ENCODE results near the gene DNMT3A. TPM values are rescaled to one million over a fixed set of nuclear protein-coding genes. Genes with fewer than 3 reads are reported as not detected.

The DNMT3A gene
- total and polyA plus RNA-seq, 2 of the 8 experiments (the other 6 are each of a cell fraction or from before 2014, with no cell fraction given): 33.6 to 178 TPM

- H3K18ac ChIP-seq (ENCODE audit: extremely low read depth, low read length): peak overlapping the region; percentile 87
- peaks cover 7% of the 10 kb centered on the region; the same call in 1 of the 2 replicates for H3K23me2 ChIP-seq (ENCODE audit: low read depth, low read length)
- no peak overlapping the region for H2AK5ac ChIP-seq (ENCODE audit: low read depth, low read length)
- no peak overlapping the region for H3K23ac ChIP-seq (ENCODE audit: insufficient read length)
- H3K27me3 ChIP-seq (replicated peaks in 1 of 4; ENCODE audit: control insufficient read depth in 3 of 4, extremely low read depth in 1 of 4, insufficient read depth in 3 of 4, low read length in 3 of 4): no peaks in the 10 kb centered on the region
- H4K91ac ChIP-seq (replicated peaks; ENCODE audit: insufficient read length, low read length): peak overlapping the region; percentile 76
- H2BK12ac ChIP-seq (ENCODE audit: low read depth, low read length): peak overlapping the region; percentile 82; the same call in 1 of the 2 replicates
- no peak overlapping the region for H4K5ac ChIP-seq (ENCODE audit: insufficient read length, low read depth, low read length)
- no peaks in the 10 kb centered on the region for H3K9me3 ChIP-seq (ENCODE audit: insufficient read depth in 2 of 2, low read depth in 1 of 2, low read length in 1 of 2)
- H2BK15ac ChIP-seq (ENCODE audit: low read length): 0 out of 2 replicates have a peak overlapping the region, but pooled peaks have one; percentile 46
- peak overlapping the region; percentile 83; the same call in 1 of the 2 replicates for H2BK5ac ChIP-seq (ENCODE audit: low read depth, low read length)
- H3K4me2 ChIP-seq (ENCODE audit: insufficient read depth in 1 of 2, low read depth in 2 of 2, low read length in 2 of 2): peak overlapping the region; percentile 50 to 63
- no peak overlapping the region for H3K14ac ChIP-seq (ENCODE audit: insufficient read length)
- ChIA-PET POLR2A (ENCODE audit: partially characterized antibody) (interaction anchor here (1.0 to 5.1 kb wide), 13 partner anchors 9 to 63 kb away, joined by 3 to 37 read pairs (median 7); no protein-coding TSS in a partner anchor), CTCF (ENCODE audit: partially characterized antibody) (interaction anchor here (0.7 to 6.9 kb wide), 24 partner anchors 9 to 415 kb away, joined by 3 to 53 read pairs (median 7); no protein-coding TSS in a partner anchor)
- H3K56ac ChIP-seq (replicated peaks; ENCODE audit: insufficient read length, low read depth, low read length): no peak overlapping the region
- peak overlapping the region; percentile 72; the same call in 1 of the 2 replicates for H2BK20ac ChIP-seq (ENCODE audit: low read length)
- H3K4ac ChIP-seq (replicated peaks; ENCODE audit: insufficient read length, low read depth, low read length): peak overlapping the region; percentile 23
- FAIRE-seq: no peak
- H4K8ac ChIP-seq (ENCODE audit: extremely low read depth, insufficient read depth, low read length): peak overlapping the region; percentile 91
- peaks cover 3 to 33% (median 16%) of the 10 kb centered on the region in 4 experiments for H3K4me1 ChIP-seq (replicated peaks in 1 of 4; ENCODE audit: control insufficient read depth in 3 of 4, insufficient read depth in 4 of 4, low read length in 3 of 4)
- H2BK120ac ChIP-seq (replicated peaks; ENCODE audit: low read depth, low read length): peak overlapping the region; percentile 13
- peak overlapping the region; percentile 43; the same call in 1 of the 2 replicates for H2AFZ ChIP-seq (ENCODE audit: low read length)
- H3K9ac ChIP-seq (replicated peaks in 1 of 4; ENCODE audit: extremely low read depth in 1 of 4, low read depth in 3 of 4, low read length in 3 of 4): peak overlapping the region in 2 of 4 experiments; percentile 38 to 44; a peak in 4 of 7 replicates
- H3K79me2 ChIP-seq (ENCODE audit: control insufficient read depth in 1 of 2, insufficient read depth in 2 of 2, low read length in 2 of 2): no peaks in the 10 kb centered on the region
- no peaks in the 10 kb centered on the region for H3K36me3 ChIP-seq (ENCODE audit: control insufficient read depth in 2 of 4, insufficient read depth in 4 of 4, low read length in 3 of 4)
- H3K4me3 ChIP-seq (ENCODE audit: extremely low read depth in 1 of 4, insufficient read depth in 2 of 4, low read depth in 3 of 4, low read length in 4 of 4): peak overlapping the region; percentile 13 to 59 (median 26); a peak in 6 of 8 replicates
- no peaks in the 10 kb centered on the region for H4K20me1 ChIP-seq (replicated peaks in 1 of 2; ENCODE audit: control insufficient read depth in 1 of 2, insufficient read depth in 2 of 2, low read length in 2 of 2)
- H3K27ac ChIP-seq (ENCODE audit: low read depth, low read length): no peak overlapping the region
- WGBS, 2 experiments (ENCODE audit: extremely low coverage in 1 of 2, insufficient coverage in 1 of 2, insufficient read length in 1 of 2, insufficient replicate concordance in 2 of 2, low coverage in 1 of 2, low lambda C conversion rate in 2 of 2, missing lambda C conversion rate in 1 of 2): 18% methylated on average over 48 of the region's 60 CpGs; no CpG with 5 or more reads in 1 of the 2 experiments
- DNase-seq (ENCODE audit: low read depth in 1 of 2, low spot score in 2 of 2): peak in 1 of 2 experiments; percentile 94
- H3K79me1 ChIP-seq (ENCODE audit: low read depth, low read length): no peaks in the 10 kb centered on the region
- TF ChIP-seq JUND (IDR thresholded peaks at IDR 0.05; ENCODE audit: low read length) (no peak), TAF1 (IDR thresholded peaks at IDR 0.05; ENCODE audit: low read depth, low read length) (peak; percentile 19; the same call in 1 of the 2 replicates), CHD2 (IDR thresholded peaks at IDR 0.05; ENCODE audit: low read length) (0 out of 2 replicates have a peak, but pooled peaks have one; percentile 12), RNF2 (IDR thresholded peaks at IDR 0.05; ENCODE audit: borderline replicate concordance, low read depth, low read length, missing control alignments, poor library complexity, severe bottlenecking) (no peak), POU5F1 (IDR thresholded peaks at IDR 0.05; ENCODE audit: low read depth, low read length) (no peak), NANOG (IDR thresholded peaks at IDR 0.05; ENCODE audit: insufficient read depth, low read depth, low read length, poor library complexity, severe bottlenecking) (peak; percentile 50), YY1 (IDR thresholded peaks at IDR 0.05; ENCODE audit: low read depth, low read length) (no peak), HDAC6 (IDR thresholded peaks at IDR 0.05; ENCODE audit: low read depth, low read length) (no peak), SRF (IDR thresholded peaks at IDR 0.05; ENCODE audit: low read depth, low read length) (no peak), E2F6 (IDR thresholded peaks at IDR 0.05) (no peak)
Observed at GRCh38 chr2:25276569-25277465, 64.9 kb downstream of the DNMT3A start.
